ENCODE results near the gene DISC1.

DNA sequence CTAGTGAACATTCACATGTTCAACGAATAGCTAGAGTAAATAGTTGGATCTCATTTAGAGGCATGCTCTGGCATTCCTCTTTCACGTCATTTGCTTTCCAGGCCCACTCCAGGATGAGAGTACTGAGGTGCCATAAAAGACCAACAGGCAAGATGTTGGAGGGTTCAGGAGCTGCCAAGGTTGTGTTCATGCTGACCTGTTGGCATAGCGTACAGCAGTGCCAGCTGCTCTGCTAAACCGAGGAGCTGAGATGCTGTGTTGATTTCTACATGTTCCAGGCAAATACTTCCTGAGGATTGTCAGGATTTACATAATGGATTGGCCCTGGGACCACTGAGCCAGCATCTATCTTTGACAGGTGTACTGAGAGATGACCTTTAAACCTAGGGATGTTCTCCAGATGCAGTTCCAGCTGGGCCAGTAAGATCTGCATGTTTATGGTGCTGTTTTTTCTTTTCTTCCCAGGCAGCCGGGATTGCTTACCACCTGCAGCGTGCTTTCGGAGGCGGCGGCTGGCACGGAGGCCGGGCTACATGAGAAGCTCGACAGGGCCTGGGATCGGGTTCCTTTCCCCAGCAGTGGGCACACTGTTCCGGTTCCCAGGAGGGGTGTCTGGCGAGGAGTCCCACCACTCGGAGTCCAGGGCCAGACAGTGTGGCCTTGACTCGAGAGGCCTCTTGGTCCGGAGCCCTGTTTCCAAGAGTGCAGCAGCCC is 66.9 kb downstream of the DISC1 start:
- TF ChIP-seq SP1 (IDR thresholded peaks at IDR 0.05) (no peak), ELF4 (IDR thresholded peaks at IDR 0.05) (no peak), SUZ12 (IDR thresholded peaks at IDR 0.05) (no peak), NFRKB (IDR thresholded peaks at IDR 0.05) (no peak), FOXK2 (IDR thresholded peaks at IDR 0.05) (no peak), FOXM1 (IDR thresholded peaks at IDR 0.05; ENCODE audit: borderline replicate concordance) (no peak), TARDBP (IDR thresholded peaks at IDR 0.05) (no peak)
